Spinal cord (tissue), 10 donors: ENCODE data around the gene WDR17. TPM values are rescaled to one million over a fixed set of nuclear protein-coding genes. Genes with fewer than 3 reads are reported as not detected.

ENCODE experiments used
- DNase-seq, 6 donors: peaks; one replicate each; pipeline versions ENCODE4 v3.0.0 to v3.0.0-alpha.2; 2013 to 2015; ENCODE audit warnings: low spot score in 6 of 6, low read depth in 4 of 6
- H3K27ac ChIP-seq: one replicate; pipeline ENCODE4 v1.5.1; 2013; ENCODE audit warnings: low read depth, low read length, control low read depth
- H3K27me3 ChIP-seq: one replicate; pipeline ENCODE4 v1.6.1; 2013; ENCODE audit warnings: low read length; ENCODE audit not compliant: control insufficient read depth, insufficient read depth
- H3K36me3 ChIP-seq: one replicate; pipeline ENCODE4 v1.6.1; 2013; ENCODE audit warnings: low read length; ENCODE audit not compliant: control insufficient read depth, insufficient read depth
- H3K4me1 ChIP-seq: one replicate; pipeline ENCODE4 v1.6.1; 2013; ENCODE audit warnings: low read length; ENCODE audit not compliant: control insufficient read depth, insufficient read depth
- H3K4me3 ChIP-seq: one replicate; pipeline ENCODE4 v1.5.1; 2013; ENCODE audit warnings: low read depth, low read length, control low read depth
- H3K9me3 ChIP-seq: one replicate; pipeline ENCODE4 v1.6.1; 2013; ENCODE audit warnings: low read length; ENCODE audit not compliant: control insufficient read depth, insufficient read depth
- WGBS: methylation state at CpG from one replicate; pipeline ENCODE4 v1.1.5; 2013; ENCODE audit warnings: missing lambda C conversion rate; ENCODE audit not compliant: insufficient coverage; 5-methylcytosine and 5-hydroxymethylcytosine counted together
- polyA plus RNA-seq, 2 donors: library from polyadenylated mRNA; unstranded; fragments of 120-200 nt; gene quantifications; one replicate each; pipeline ENCODE4 v1.2.1, GENCODE V29; 2013; ENCODE audit not compliant: insufficient read length in 2 of 2
- total RNA-seq, 2 donors: library from RNA; depleted of rRNA in 1 of 2; stranded (reverse); fragments of 120-200 nt in 1 of 2; fragments of >200 nt in 1 of 2; gene quantifications; one replicate each; pipeline versions ENCODE4 v1.2.3 to v1.2.4, GENCODE V29; 2013 to 2014
- donor health status: healthy.

WDR17 gene
- total and polyA plus RNA-seq, 4 donors = 20.3 to 42.5 (median 28.2) TPM

DNA sequence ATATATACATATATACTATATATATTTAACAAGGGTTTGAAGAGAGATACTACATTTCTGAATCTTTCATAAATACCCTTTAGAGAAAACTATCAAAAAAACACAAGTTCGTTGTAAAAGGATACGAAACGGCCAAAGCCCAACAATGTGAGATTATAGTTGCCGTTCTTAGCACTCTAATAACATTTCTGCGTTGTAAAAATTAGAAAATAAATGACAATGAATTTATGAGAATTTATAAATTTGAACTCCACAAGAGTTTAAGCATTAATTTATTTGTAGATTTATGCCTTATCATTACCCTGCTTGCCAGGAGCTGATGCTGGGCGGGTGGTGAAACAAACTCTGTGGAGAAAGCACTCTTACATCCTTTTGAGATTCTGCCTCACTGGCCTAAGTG lies 1.1 kb downstream of the WDR17 start:
- H3K4me3 ChIP-seq = peak overlapping the region; percentile 77
- DNase-seq = peak in 1 of 6 donors; percentile 27
- no peaks in the 10 kb centered on the region for H3K4me1 ChIP-seq
- no peaks in the 10 kb centered on the region for H3K9me3 ChIP-seq
- H3K27ac ChIP-seq = no peak overlapping the region
- no CpG with 5 or more reads among the region's 6 CpGs for WGBS
- H3K27me3 ChIP-seq = no peaks in the 10 kb centered on the region
- H3K36me3 ChIP-seq = no peaks in the 10 kb centered on the region

DNA sequence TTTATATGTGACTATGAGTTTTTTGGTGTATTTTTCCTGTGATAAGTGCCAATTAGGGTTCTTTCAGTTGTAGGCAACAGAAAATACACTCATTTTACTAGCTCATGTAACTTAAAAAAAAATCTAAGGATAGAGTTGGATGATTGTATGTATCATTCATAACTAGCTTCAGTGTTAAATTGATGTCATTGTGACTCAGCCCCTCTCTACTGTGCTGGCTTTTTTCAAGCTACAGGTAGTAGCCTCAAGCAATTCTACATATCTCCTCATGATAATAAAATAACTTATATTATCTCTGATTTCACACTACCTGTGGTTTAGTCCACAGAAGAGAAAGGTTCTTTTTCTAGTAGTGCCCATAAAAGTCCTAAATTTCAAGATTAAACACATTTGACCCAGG lies 11.9 kb downstream of the WDR17 start:
- DNase-seq = no peak

DNA sequence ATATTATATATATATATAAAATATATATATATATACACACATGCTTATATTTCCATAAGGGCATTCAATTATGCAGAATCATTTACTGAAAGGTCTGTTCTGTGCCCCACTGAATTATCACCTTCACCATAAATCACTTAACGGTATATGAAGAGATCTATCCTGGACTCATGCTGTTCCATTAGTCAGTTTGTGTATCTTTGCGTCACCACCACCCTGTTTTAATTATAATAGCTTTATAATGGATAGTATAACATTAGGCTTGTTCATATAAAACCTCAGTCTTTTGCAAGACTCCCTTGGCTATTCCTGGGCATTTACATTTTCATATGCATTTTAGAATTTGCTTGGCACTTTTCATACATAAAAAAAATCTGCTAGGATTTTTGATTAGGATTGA lies 19.1 kb downstream of the WDR17 start:
- Histone ChIP-seq H3K27me3 (no peaks in the 10 kb centered on the region), H3K4me1 (no peaks in the 10 kb centered on the region), H3K4me3 (no peak overlapping the region), H3K36me3 (no peaks in the 10 kb centered on the region), H3K9me3 (no peaks in the 10 kb centered on the region), H3K27ac (no peak overlapping the region)
- DNase-seq = no peak
- no CpG with 5 or more reads among the region's 2 CpGs for WGBS

More for the DNA sequence above, 11.9 kb downstream of the WDR17 start:
- Histone ChIP-seq H3K9me3 (no peaks in the 10 kb centered on the region), H3K4me1 (no peaks in the 10 kb centered on the region), H3K4me3 (no peak overlapping the region), H3K27me3 (no peaks in the 10 kb centered on the region), H3K27ac (no peak overlapping the region), H3K36me3 (no peaks in the 10 kb centered on the region)

DNA sequence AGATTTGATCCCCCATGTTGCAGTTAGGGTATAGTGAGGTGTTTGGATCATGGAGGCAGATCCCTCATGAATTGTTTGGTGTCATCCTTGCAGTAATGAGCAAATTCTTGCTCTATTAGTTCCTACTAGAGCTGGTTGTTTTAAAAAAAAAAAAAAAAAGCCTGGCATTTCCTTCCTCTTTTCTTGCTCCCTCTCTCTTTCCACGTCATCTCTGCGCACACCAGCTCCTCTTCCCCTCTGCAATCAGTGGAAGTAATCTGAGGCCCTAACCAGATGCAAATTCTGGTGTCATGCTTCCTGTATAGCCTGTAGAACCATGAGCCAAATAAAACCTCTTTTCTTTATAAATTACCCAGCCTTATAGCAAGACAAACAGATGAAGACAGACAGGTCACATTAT lies 24.5 kb downstream of the WDR17 start:
- no peak overlapping the region for H3K27ac ChIP-seq
- H3K36me3 ChIP-seq = no peaks in the 10 kb centered on the region
- 100% methylated on average over 2 of the region's 2 CpGs for WGBS
- no peak overlapping the region for H3K4me3 ChIP-seq
- no peak for DNase-seq
- no peaks in the 10 kb centered on the region for H3K9me3 ChIP-seq
- no peaks in the 10 kb centered on the region for H3K4me1 ChIP-seq
- H3K27me3 ChIP-seq = no peaks in the 10 kb centered on the region

DNA sequence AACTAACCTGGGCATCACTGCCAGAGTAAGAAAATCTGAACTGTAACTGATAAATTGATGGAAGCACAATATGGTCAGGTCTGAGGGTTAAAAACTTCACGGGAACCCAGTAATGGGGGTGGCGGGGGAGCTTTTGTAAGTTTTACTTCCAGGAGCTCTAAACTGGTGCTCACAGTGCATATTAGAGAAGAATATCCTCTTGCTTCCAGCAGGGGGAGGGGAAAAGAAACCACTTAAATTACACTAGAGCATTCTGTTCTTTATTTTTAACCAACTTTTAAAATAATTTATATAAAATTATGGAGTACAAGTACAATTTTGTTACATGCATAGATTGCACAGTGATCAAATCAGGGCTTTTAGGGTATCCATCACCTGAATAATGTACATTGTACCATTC lies 33.7 kb downstream of the WDR17 start:
- H3K36me3 ChIP-seq = no peaks in the 10 kb centered on the region
- no peak overlapping the region for H3K4me3 ChIP-seq
- no peaks in the 10 kb centered on the region for H3K4me1 ChIP-seq
- H3K27ac ChIP-seq = no peak overlapping the region
- peaks cover 16% of the 10 kb centered on the region for H3K9me3 ChIP-seq
- DNase-seq = no peak
- no CpG with 5 or more reads among the region's 2 CpGs for whole genome bisulfite sequencing
- no peaks in the 10 kb centered on the region for H3K27me3 ChIP-seq

DNA sequence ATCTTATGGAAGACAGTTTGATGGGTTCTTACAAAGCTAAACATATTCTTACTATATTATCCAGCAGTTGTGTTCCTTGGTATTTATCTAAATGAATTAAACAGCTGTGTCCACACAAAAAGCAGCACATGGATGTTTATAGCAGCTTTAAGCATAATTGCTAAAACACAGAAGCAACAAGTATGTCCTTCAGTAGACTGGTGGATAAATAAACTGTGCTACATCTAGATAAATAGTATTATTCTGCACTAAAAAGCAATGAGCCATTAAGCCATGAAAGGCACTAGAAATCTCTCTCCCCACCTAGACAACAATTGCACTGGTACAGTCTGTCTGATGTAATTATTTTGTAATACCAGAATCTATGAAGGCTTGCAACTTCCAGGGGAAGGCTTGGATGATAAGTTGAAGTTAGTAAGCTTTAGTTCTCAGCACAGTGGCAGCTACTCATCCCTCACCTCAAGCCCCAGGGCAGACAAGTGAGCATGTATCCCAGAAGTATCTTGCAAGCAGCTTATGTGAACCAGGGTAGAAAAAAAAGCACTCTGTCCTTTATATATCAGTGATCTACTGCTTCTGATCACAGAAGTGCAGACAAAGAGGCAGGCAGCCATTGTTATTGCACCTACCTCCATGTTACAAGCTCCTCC lies 36.9 kb downstream of the WDR17 start:
- peaks cover 17% of the 10 kb centered on the region for H3K9me3 ChIP-seq
- H3K36me3 ChIP-seq = no peaks in the 10 kb centered on the region
- H3K4me3 ChIP-seq = no peak overlapping the region
- no peaks in the 10 kb centered on the region for H3K27me3 ChIP-seq
- no peak overlapping the region for H3K27ac ChIP-seq
- H3K4me1 ChIP-seq = no peaks in the 10 kb centered on the region
- DNase-seq = no peak

DNA sequence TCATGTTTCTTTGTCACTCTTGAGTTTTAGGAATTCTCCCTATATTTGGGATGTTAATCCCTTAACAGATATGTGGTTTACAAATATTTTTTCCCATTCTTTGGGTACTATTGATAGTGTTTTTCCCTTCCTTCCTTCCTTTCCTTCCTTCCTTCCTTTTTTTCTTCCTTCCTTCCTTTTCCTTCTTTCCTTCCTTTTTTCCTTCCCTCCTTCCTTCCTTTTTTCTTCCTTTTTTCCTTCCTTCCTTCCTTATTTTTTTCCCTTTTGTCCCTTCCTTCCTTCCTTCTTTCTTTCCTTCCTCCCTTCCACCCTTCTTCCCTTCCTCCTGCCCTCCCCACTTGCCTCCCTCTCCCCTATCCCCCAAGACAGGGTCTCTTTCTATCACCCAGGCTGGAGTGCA lies 42.1 kb downstream of the WDR17 start:
- Histone ChIP-seq H3K4me1 (no peaks in the 10 kb centered on the region), H3K36me3 (no peaks in the 10 kb centered on the region), H3K4me3 (no peak overlapping the region), H3K9me3 (peaks cover 11% of the 10 kb centered on the region), H3K27me3 (no peaks in the 10 kb centered on the region), H3K27ac (no peak overlapping the region)
- no peak for DNase-seq

DNA sequence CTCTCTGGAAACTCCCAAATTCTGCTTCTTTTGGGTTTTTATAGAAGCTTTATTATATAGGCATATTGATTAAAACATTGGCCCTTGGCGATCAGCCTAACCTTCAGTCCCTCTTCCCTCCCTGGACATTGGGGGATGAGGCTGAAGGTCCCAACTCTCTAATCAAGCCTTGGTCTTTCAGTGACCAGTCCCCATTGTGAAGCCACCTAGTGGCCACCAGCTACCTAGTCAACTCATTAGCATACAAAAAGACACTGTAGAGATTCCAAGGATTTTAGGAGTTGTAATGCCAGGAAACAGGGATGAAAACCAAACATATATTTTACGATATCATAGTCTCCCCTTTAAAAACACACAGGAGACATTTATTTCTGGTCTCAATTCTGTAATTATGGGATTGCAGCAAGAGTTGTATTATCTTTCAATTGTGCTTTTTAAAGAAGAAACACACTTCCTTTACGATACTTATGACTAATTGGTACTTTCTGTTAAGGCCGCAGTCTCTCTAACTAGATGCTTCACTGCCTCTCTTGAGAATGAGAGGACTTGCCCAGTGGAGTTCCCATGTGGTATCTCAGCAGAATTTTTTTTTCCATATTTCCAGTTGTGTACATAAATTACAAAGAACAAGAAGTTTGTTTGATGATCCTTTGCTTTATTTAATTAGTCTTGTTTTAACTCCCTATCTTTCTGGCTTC lies 58.2 kb downstream of the WDR17 start:
- Histone ChIP-seq H3K36me3 (no peaks in the 10 kb centered on the region), H3K4me1 (no peaks in the 10 kb centered on the region), H3K4me3 (no peak overlapping the region), H3K27me3 (no peaks in the 10 kb centered on the region), H3K9me3 (no peaks in the 10 kb centered on the region), H3K27ac (no peak overlapping the region)
- no CpG with 5 or more reads among the region's 4 CpGs for WGBS
- peak in 2 of 6 donors; percentile 2 to 29 for DNase-seq

DNA sequence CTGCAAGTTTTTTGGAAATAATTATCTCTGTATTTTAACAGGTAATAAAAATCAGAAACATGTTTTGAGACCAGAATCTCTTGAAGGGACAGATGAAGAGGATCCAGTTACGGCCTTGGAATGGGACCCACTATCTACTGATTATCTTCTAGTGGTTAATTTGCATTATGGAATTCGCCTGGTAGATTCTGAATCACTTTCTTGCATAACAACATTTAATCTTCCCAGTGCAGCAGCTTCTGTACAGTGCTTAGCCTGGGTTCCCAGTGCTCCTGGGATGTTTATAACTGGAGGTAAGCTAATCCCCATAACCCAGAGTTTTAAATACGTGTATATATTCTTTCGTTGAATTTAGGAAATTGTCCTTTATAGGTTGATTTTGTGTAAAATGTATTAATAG lies 59.4 kb downstream of the WDR17 start:
- Histone ChIP-seq H3K4me3 (no peak overlapping the region), H3K36me3 (no peaks in the 10 kb centered on the region), H3K27ac (no peak overlapping the region), H3K4me1 (no peaks in the 10 kb centered on the region), H3K27me3 (no peaks in the 10 kb centered on the region), H3K9me3 (no peaks in the 10 kb centered on the region)
- WGBS = no CpG with 5 or more reads among the region's 4 CpGs
- DNase-seq = no peak

DNA sequence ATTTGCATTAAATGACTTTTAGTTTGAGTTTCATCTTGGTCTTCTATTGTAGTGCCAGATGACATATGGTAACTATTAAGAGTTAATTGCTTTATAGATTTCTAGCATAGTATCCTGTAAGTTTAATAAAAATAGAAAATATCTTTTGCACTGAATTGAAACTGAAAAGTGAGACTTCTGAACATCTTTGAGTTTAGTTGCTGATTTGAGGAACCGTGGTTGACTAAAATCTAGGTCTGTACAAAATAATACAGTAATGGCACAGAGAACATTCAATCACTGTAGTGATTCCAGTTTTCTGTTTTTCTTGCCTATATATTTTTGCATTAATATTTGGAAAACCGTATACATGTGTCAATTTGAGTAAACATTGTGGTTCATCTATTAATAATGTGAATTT lies 69.0 kb downstream of the WDR17 start:
- Histone ChIP-seq H3K36me3 (no peaks in the 10 kb centered on the region), H3K27me3 (no peaks in the 10 kb centered on the region), H3K27ac (no peak overlapping the region), H3K4me3 (no peak overlapping the region), H3K9me3 (no peaks in the 10 kb centered on the region), H3K4me1 (no peaks in the 10 kb centered on the region)
- DNase-seq = no peak
- WGBS = no CpG with 5 or more reads among the region's 2 CpGs
